HFFc6 (cell line): ENCODE measurements around the gene AP2A1. TPM values are rescaled to one million over a fixed set of nuclear protein-coding genes. Genes with fewer than 3 reads are reported as not detected.

Source experiments
- DNase-seq: peaks from one replicate; pipeline ENCODE4 v3.0.0-alpha.2; 2018
- H3K27ac Mint-ChIP-seq: 2 replicates; pipeline ENCODE4 v1.8.0; 2020; ENCODE audit warnings: mild to moderate bottlenecking, mixed read lengths
- H3K27me3 Mint-ChIP-seq: 2 replicates; pipeline ENCODE4 v1.8.0; 2021; ENCODE audit warnings: mild to moderate bottlenecking, moderate library complexity, mixed read lengths; ENCODE audit not compliant: insufficient read depth
- H3K36me3 Mint-ChIP-seq: 2 replicates; pipeline ENCODE4 v1.8.0; 2021; ENCODE audit warnings: low read depth, mixed read lengths
- H3K4me1 Mint-ChIP-seq: 2 replicates; pipeline ENCODE4 v1.8.0; 2020; ENCODE audit warnings: low read depth, mixed read lengths
- H3K4me3 Mint-ChIP-seq: 2 replicates; pipeline ENCODE4 v1.8.0; 2020; ENCODE audit warnings: mild to moderate bottlenecking, moderate library complexity, mixed read lengths
- H3K9me3 Mint-ChIP-seq: 2 replicates; pipeline ENCODE4 v1.8.0; 2020; ENCODE audit warnings: mild to moderate bottlenecking, mixed read lengths
- CTCF ChIP-seq: fragments of 200-600 bp; sonication (generic); IDR thresholded peaks from 2 replicates; pipeline ENCODE4 v1.5.0; 2021; ENCODE audit warnings: antibody characterized with exemption, mild to moderate bottlenecking
- total RNA-seq, 6 experiments: library from RNA; stranded (reverse); fragmentation: NEBNext Ultra II Directional; extraction: Animal tissue kit (Norgen Biotek cat#: 25700); gene quantifications; 2 replicates in 1 of 6; 3 replicates in 5 of 6; pipeline ENCODE4 v1.2.3, GENCODE V29; 2021

Gene AP2A1
- total RNA-seq, 6 experiments from 2014 or later = 145 to 177 (median 162) TPM

DNA sequence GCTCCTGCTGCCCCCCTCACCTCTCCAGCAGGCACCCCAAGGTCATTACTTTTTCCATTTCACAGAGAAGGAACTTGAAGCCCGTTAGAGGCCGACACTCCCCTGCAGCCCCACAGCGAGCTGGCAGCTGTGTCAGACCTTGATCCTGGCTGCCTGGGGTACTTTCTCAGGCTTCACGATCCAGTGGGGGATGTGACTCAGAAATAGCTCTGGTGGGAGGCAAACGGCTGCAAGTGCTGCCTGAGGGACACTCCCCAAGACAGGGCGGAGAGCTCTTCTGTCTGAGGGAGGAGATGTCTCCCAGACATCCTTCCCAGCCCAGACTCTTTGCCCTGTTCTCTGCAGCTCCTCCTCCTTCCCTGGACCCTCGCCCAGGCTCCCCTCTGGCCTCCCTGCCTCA is 8.5 kb upstream of the AP2A1 start:
- Mint-ChIP-seq H3K4me1 (peaks cover 30% of the 10 kb centered on the region), H3K36me3 (peaks cover 4% of the 10 kb centered on the region; the same call in 1 of the 2 replicates), H3K27me3 (no peaks in the 10 kb centered on the region), H3K9me3 (peaks cover 21% of the 10 kb centered on the region), H3K27ac (peak overlapping the region; percentile 71), H3K4me3 (peak overlapping the region; percentile 48; the same call in 1 of the 2 replicates)
- TF ChIP-seq CTCF = no peak
- DNase-seq = peak; percentile 44

DNA sequence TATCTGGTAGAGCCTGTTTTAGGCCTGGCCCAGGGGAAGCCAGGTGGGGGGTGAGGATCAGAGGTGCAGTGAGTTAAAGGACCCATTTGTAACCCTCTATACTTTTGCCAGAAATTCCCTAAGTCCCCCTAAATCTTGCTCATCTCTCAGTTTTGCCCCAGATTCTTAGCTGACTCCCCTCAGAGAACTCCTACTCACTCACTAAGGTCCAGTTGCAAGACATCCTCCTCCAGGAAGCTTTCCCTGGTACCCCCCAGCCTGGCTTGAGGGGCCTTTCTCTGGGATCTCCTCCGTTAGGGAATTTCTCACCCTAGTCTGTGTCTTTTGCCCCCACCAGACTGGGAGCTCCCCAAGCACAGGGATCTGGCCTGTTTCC is 5.6 kb upstream of the AP2A1 start:
- TF ChIP-seq CTCF = no peak
- no peak for DNase-seq
- Mint-ChIP-seq H3K4me3 (no peak overlapping the region), H3K36me3 (no peaks in the 10 kb centered on the region), H3K27ac (no peak overlapping the region), H3K9me3 (peaks cover 2% of the 10 kb centered on the region), H3K4me1 (peaks cover 38% of the 10 kb centered on the region), H3K27me3 (no peaks in the 10 kb centered on the region)

DNA sequence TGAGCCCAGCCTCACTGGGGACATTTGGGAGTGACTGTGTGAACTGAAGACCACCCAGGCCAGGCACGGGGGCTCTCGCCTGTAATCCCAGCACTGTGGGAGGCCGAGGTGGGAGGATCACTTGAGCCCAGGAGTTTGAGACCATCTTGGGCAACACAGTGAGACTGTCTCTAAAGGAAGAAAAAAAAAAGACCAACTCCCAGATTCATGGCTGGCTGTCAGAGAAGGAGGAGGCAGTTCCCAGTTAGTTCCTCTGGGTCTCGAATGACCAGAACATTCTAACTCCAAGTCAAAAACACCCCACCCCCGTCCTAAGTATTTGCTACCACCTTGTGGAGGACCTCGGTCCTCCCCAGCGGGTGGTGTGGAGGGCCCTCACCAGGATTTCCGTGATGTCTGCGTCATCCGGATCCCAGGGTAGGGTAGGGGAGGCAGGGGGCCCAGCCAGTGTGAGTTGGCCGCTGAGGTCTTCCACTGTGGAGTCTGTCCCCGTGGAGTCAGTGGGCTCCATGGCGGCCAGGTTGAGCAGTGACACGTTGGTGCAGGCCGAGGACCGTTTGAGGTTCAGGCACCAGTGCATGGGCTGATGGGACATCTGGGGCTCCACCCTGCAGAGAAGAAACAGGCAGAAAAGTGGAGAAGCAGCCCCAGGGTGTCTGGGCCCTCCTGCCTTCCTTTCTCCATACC is 5.0 kb upstream of the AP2A1 start:
- no peaks in the 10 kb centered on the region for H3K36me3 Mint-ChIP-seq
- no peaks in the 10 kb centered on the region for H3K9me3 Mint-ChIP-seq
- H3K4me1 Mint-ChIP-seq = peaks cover 33% of the 10 kb centered on the region
- no peak for DNase-seq
- TF ChIP-seq CTCF = peak; percentile 28
- no peaks in the 10 kb centered on the region for H3K27me3 Mint-ChIP-seq
- H3K27ac Mint-ChIP-seq = no peak overlapping the region
- H3K4me3 Mint-ChIP-seq = no peak overlapping the region

- Mint-ChIP-seq H3K4me1 (peaks cover 28% of the 10 kb centered on the region), H3K9me3 (no peaks in the 10 kb centered on the region), H3K4me3 (no peak within 1 kb of the TSS), H3K27me3 (no peaks in the 10 kb centered on the region), H3K27ac (no peak within 1 kb of the TSS), H3K36me3 (peaks cover 6% of the 10 kb centered on the region; the same call in 1 of the 2 replicates)
- no peak for DNase-seq
- TF ChIP-seq CTCF = no peak
These were observed 3.6 kb upstream of the AP2A1 start, which contains the start of gene TSKS for GRCh38 chr19:49763230-49763629. Gene TSKS (minus strand): TSS chr19:49763306. CDS start chr19:49763247, 59 bp downstream.

- H3K4me3 Mint-ChIP-seq = no peak overlapping the region
- H3K4me1 Mint-ChIP-seq = peaks cover 32% of the 10 kb centered on the region
- H3K27me3 Mint-ChIP-seq = no peaks in the 10 kb centered on the region
- H3K27ac Mint-ChIP-seq = no peak overlapping the region
- H3K36me3 Mint-ChIP-seq = peaks cover 11% of the 10 kb centered on the region; the same call in 1 of the 2 replicates
- TF ChIP-seq CTCF = no peak
- no peaks in the 10 kb centered on the region for H3K9me3 Mint-ChIP-seq
- no peak for DNase-seq
These were observed 2.5 kb upstream of the AP2A1 start for GRCh38 chr19:49764341-49764740.
